Esophagus (tissue), 2 donors: ENCODE results near the gene ZMYND8. TPM values are rescaled to one million over a fixed set of nuclear protein-coding genes. Genes with fewer than 3 reads are reported as not detected.

Experiments used
- H3K27ac ChIP-seq, 2 donors: one replicate each; pipeline ENCODE4 v1.5.1; 2013; ENCODE audit warnings: low read depth in 2 of 2, mild to moderate bottlenecking in 2 of 2, inconsistent platforms in 1 of 2, low read length in 1 of 2, moderate library complexity in 1 of 2
- H3K27me3 ChIP-seq, 2 donors: one replicate each; pipeline ENCODE4 v1.6.1; 2013; ENCODE audit warnings: low read length in 2 of 2, control low read depth in 1 of 2, mild to moderate bottlenecking in 1 of 2; ENCODE audit not compliant: insufficient read depth in 2 of 2, control insufficient read depth in 1 of 2
- H3K36me3 ChIP-seq, 2 donors: one replicate each; pipeline ENCODE4 v1.6.1; 2013; ENCODE audit warnings: low read length in 1 of 2; ENCODE audit not compliant: control insufficient read depth in 2 of 2, insufficient read depth in 2 of 2
- H3K4me1 ChIP-seq, 2 donors: one replicate each; pipeline ENCODE4 v1.6.1; 2013; ENCODE audit warnings: low read length in 1 of 2; ENCODE audit not compliant: control insufficient read depth in 2 of 2, insufficient read depth in 2 of 2
- H3K4me3 ChIP-seq, 2 donors: one replicate each; pipeline ENCODE4 v1.5.1; 2013; ENCODE audit warnings: low read length in 2 of 2, mild to moderate bottlenecking in 2 of 2, low read depth in 1 of 2, moderate library complexity in 1 of 2
- H3K9me3 ChIP-seq, 2 donors: one replicate each; pipeline ENCODE4 v1.6.1; 2013; ENCODE audit warnings: mild to moderate bottlenecking in 2 of 2, low read depth in 1 of 2, low read length in 1 of 2, moderate library complexity in 1 of 2; ENCODE audit not compliant: control insufficient read depth in 2 of 2, insufficient read depth in 1 of 2
- WGBS, 2 donors: extraction: QIAGEN DNeasy Blood & Tissue Kit; methylation state at CpG; one replicate each; pipeline ENCODE4 v1.1.7; 2013; 5-methylcytosine and 5-hydroxymethylcytosine counted together
- polyA plus RNA-seq, 2 donors: library from polyadenylated mRNA; stranded (reverse); fragments of 200-250 nt; gene quantifications; one replicate each; pipeline ENCODE4 v1.2.3, GENCODE V29; 2013
- donor health status: healthy with polysubstance abuse.
- donor health status: Bipolar disorder and iron deficiency.

ZMYND8 gene
- polyA plus RNA-seq, 2 donors, result 8.8 to 18.7 TPM

DNA sequence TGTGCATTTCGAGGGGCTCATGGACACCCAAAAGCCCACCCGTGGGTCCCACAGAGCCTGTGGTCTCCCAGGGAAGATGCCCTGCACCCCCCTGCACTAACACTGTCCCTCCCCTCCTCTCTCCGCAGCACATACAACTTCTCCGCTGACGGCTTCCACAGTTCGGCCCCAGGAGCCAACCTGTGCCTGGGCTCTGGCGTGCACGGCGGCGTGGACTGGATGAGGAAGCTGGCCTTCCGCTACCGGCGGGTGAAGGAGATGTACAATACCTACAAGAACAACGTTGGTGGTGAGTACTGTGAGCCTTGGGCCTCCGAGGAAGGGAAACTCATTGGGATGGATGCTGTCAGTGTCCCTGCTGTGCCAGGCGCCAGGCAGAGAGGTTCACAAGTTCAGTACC is 183.9 kb downstream of the ZMYND8 start:
- 90 to 92% methylated on average over 16 of the region's 16 CpGs for WGBS, 2 donors
- peaks cover 0 to 16% of the 10 kb centered on the region in 2 donors for H3K36me3 ChIP-seq
- H3K4me1 ChIP-seq, result no peaks in the 10 kb centered on the region
- no peak overlapping the region for H3K27ac ChIP-seq
- no peaks in the 10 kb centered on the region for H3K9me3 ChIP-seq
- H3K4me3 ChIP-seq, result no peak overlapping the region
- H3K27me3 ChIP-seq, result no peaks in the 10 kb centered on the region

DNA sequence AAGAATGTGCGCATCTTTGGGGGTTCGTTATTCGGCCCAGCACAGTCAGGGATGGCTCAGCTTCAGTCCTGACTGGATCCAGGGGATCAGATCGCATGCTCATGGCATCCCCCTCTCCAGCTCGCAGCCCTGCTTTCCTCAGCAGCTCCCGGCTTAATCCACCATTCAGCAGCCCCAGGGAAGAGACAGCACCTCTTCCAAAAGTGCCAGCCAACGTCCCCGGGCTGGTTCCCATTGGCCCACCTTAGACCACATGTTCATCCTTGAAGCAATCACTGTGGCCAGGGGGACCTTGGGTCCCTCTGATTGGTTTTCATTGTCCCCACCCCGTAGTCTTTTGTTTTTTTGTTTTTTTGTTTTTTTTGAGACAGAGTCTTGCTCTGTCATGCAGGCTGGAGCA is 188.7 kb downstream of the ZMYND8 start:
- WGBS, 2 donors, result 82 to 84% methylated on average over 9 of the region's 9 CpGs
- H3K4me1 ChIP-seq, result no peaks in the 10 kb centered on the region
- H3K27me3 ChIP-seq, result no peaks in the 10 kb centered on the region
- H3K36me3 ChIP-seq, result peaks cover 0 to 10% of the 10 kb centered on the region in 2 donors
- H3K4me3 ChIP-seq, result no peak overlapping the region
- no peaks in the 10 kb centered on the region for H3K9me3 ChIP-seq
- no peak overlapping the region for H3K27ac ChIP-seq

DNA sequence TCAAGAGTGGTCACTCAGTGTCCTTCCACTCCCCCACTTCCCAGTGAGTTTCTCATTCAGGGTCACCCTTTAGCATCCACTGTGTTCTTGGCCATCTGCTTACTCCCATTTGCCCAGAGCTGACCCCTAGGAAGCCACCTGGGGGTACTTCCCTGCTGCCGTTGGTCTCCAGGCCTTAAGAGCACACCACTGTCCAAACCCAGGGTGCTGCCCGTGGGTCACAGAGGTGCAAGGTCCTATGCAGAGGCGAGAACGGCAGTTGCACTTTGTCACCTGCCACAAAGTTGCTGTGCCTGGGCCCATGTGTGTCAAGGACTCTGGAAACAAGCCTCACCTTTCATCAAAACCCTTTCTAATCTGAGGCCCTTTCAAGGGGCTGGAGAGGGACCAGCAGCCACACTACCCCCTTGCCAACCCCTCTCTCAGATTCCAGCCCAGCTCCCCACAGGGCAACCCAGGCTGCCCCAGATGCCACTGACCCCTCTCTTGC is 191.1 kb downstream of the ZMYND8 start:
- Histone ChIP-seq H3K4me3 (no peak overlapping the region), H3K4me1 (no peaks in the 10 kb centered on the region), H3K27ac (no peak overlapping the region), H3K27me3 (no peaks in the 10 kb centered on the region), H3K9me3 (no peaks in the 10 kb centered on the region), H3K36me3 (peaks cover 0 to 5% of the 10 kb centered on the region in 2 donors)
- WGBS, 2 donors, result 82 to 88% methylated on average over 4 of the region's 4 CpGs

- Histone ChIP-seq H3K36me3 (peaks cover 0 to 5% of the 10 kb centered on the region in 2 donors), H3K9me3 (no peaks in the 10 kb centered on the region), H3K4me3 (no peak overlapping the region), H3K27ac (no peak overlapping the region), H3K4me1 (no peaks in the 10 kb centered on the region), H3K27me3 (no peaks in the 10 kb centered on the region)
- 85 to 91% methylated on average over 13 of the region's 13 CpGs for WGBS, 2 donors
These were observed 192.4 kb downstream of the ZMYND8 start for GRCh38 chr20:47164140-47164539.

DNA sequence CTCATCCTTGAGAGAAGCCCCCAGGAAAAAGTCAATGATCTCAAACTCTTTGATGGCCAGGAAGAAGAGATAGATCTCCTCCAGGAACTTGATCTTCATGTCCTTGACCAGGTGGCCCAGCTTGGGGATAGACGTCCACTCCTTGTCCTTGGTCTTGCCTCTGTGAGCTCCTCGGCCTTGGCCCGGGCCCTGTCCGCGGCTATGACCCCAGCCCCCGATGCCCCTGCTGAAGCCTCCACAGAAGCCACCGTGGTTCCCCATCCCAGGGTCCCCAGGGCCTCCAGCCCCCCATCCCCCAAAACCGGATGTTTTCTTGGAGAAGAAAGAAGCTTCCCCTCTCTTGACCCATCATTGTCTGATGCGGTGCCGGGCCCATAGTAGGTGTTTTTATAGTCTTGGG is 195.1 kb downstream of the ZMYND8 start:
- WGBS, 2 donors, result 90 to 91% methylated on average over 10 of the region's 10 CpGs

GRCh38 chr20:47160992-47161391 is 195.5 kb downstream of the ZMYND8 start:
- Histone ChIP-seq H3K27me3 (no peaks in the 10 kb centered on the region), H3K36me3 (peaks cover 0 to 2% of the 10 kb centered on the region in 2 donors), H3K9me3 (no peaks in the 10 kb centered on the region), H3K4me1 (no peaks in the 10 kb centered on the region), H3K4me3 (no peak overlapping the region), H3K27ac (no peak overlapping the region)
- WGBS, 2 donors, result 88% methylated on average over 14 of the region's 14 CpGs

More for the DNA sequence above, 195.1 kb downstream of the ZMYND8 start:
- H3K36me3 ChIP-seq, result peaks cover 0 to 2% of the 10 kb centered on the region in 2 donors
- H3K9me3 ChIP-seq, result no peaks in the 10 kb centered on the region
- H3K4me3 ChIP-seq, result no peak overlapping the region
- H3K27me3 ChIP-seq, result no peaks in the 10 kb centered on the region
- no peaks in the 10 kb centered on the region for H3K4me1 ChIP-seq
- H3K27ac ChIP-seq, result no peak overlapping the region

- WGBS, 2 donors, result 90 to 95% methylated on average over 7 of the region's 7 CpGs
- no peak overlapping the region for H3K27ac ChIP-seq
These were observed 196.3 kb downstream of the ZMYND8 start for GRCh38 chr20:47160240-47160639.

More at GRCh38 chr20:47160240-47160639, 196.3 kb downstream of the ZMYND8 start:
- no peaks in the 10 kb centered on the region for H3K9me3 ChIP-seq
- H3K4me3 ChIP-seq, result no peak overlapping the region
- peaks cover 0 to 2% of the 10 kb centered on the region in 2 donors for H3K36me3 ChIP-seq
- no peaks in the 10 kb centered on the region for H3K27me3 ChIP-seq
- H3K4me1 ChIP-seq, result no peaks in the 10 kb centered on the region

Other genes with a start within 250 kb of the ZMYND8 start
- 1 to 10 TPM; 7.2 to 7.8 TPM for gene NCOA3, start 145.2 kb upstream of the ZMYND8 start, polyA plus RNA-seq